IPS-20b (cell line): Measurements from ENCODE around the gene RPS6KA2.

Experiments used
- H3K27ac ChIP-seq: one replicate; pipeline ENCODE4 v1.5.1; 2013; ENCODE audit warnings: low read length
- H3K27me3 ChIP-seq: 2 replicates; pipeline ENCODE4 v1.6.1; 2013; ENCODE audit warnings: mild to moderate bottlenecking, low read length, inconsistent platforms; ENCODE audit not compliant: insufficient read depth
- H3K36me3 ChIP-seq: 2 replicates; pipeline ENCODE4 v1.6.1; 2013; ENCODE audit warnings: low read depth, mild to moderate bottlenecking, inconsistent platforms, low read length, moderate library complexity; ENCODE audit not compliant: insufficient read depth
- H3K4me1 ChIP-seq: 2 replicates; pipeline ENCODE4 v1.6.1; 2013; ENCODE audit warnings: mild to moderate bottlenecking, control low read depth, inconsistent platforms, low read length, moderate library complexity; ENCODE audit not compliant: insufficient read depth
- H3K4me3 ChIP-seq: 2 replicates; pipeline ENCODE4 v1.5.1; 2013; ENCODE audit warnings: mild to moderate bottlenecking, low read length, inconsistent platforms
- H3K9ac ChIP-seq: 2 replicates; pipeline ENCODE4 v1.6.1; 2013; ENCODE audit warnings: low read depth, mild to moderate bottlenecking, inconsistent platforms, low read length, moderate library complexity
- H3K9me3 ChIP-seq: 2 replicates; pipeline ENCODE4 v1.6.1; 2013; ENCODE audit warnings: mild to moderate bottlenecking, low read depth, low read length, inconsistent platforms; ENCODE audit not compliant: insufficient read depth

Gene RPS6KA2

DNA sequence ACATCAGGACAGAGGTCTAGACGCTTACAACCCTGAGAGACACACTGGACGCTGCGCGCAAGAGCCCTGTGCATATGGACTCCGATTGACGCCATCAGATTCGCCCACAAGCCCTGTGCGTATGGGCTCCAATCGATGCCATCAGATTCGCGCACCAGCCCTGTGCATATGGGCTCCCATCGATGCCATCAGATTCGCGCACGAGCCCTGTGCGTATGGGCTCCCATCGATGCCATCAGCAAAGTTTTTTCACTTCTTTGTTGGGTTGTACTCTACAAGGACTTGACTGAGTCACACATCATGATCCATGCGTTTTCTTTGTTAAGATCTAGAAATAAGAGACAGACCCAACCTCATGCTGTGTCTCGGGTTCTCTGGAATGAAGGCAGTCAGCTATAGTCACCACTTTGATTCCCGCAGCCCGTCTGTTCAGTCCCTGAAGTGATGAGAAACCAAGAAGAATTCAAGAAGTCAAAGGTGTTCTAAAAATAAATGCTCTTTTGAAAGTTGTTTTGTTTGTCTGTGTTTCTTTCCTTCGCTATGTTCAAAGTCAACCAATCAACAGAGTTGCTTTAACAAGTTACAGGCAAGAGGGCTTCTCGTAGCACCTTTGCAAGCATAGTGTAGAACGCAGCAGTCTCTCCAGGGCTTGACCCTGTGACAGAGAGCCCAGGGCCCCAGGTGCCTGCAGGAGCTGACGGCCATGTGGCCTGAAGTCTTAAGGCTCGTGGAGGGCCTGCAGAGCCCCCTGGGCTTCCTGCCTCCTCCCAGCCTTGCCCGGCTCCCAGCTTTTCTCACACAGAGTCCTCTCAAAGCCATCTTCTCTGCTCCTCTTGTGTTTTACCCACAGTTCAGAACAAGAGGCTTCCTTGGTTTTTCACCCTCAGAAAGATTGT lies 7.9 kb downstream of the RPS6KA2 start:
- H3K36me3 ChIP-seq: peaks cover 10% of the 10 kb centered on the region; the same call in 1 of the 2 replicates
- no peak overlapping the region for H3K4me3 ChIP-seq
- peaks cover 33% of the 10 kb centered on the region for H3K4me1 ChIP-seq
- no peaks in the 10 kb centered on the region for H3K27me3 ChIP-seq
- H3K27ac ChIP-seq: no peak overlapping the region
- H3K9me3 ChIP-seq: no peaks in the 10 kb centered on the region
- no peak overlapping the region for H3K9ac ChIP-seq

DNA sequence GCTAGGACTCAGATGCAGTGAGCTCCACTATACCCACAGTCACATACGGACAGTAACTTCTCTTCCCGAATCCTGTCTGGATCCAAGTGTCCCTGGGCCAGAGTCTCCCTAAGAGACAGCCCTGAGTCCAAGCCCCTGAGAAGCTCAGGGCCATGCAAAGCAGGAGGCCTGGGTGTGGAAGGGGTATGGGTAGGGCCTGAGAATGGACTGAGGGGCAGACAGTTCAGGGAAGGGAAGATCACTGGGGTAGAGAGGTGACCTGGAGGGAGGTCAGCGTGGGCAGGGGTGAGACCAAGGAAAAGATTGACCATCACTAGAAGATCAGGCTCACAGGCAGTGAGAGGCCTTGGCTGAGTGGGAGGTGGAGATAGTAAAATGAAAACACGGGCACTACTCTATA lies 8.8 kb downstream of the RPS6KA2 start:
- no peak overlapping the region for H3K4me3 ChIP-seq
- H3K4me1 ChIP-seq: peaks cover 33% of the 10 kb centered on the region
- H3K36me3 ChIP-seq: peaks cover 10% of the 10 kb centered on the region; the same call in 1 of the 2 replicates

DNA sequence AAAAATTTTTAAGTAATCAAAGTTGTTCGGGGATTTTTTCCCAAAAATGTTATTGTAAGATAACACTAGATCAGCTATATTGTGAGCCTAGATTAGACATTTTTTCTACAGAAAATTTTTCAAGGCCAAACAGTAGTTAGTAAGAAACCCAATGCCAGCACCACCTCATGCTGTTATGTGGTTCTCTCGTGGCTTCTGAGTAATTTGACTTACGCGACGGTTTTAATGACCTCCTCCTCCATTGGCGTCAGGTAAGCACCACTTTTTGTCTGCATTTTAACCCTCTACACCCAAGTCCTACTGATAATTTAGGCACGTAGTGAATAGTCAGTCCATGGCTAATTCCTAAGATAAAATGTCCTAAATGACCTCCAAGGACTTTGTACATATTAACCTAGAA lies 9.7 kb downstream of the RPS6KA2 start:
- H3K36me3 ChIP-seq: peaks cover 10% of the 10 kb centered on the region; the same call in 1 of the 2 replicates
- H3K27me3 ChIP-seq: no peaks in the 10 kb centered on the region
- peaks cover 33% of the 10 kb centered on the region for H3K4me1 ChIP-seq
- H3K9ac ChIP-seq: no peak overlapping the region
- H3K4me3 ChIP-seq: no peak overlapping the region
- H3K27ac ChIP-seq: no peak overlapping the region
- H3K9me3 ChIP-seq: no peaks in the 10 kb centered on the region

More for the DNA sequence above, 8.8 kb downstream of the RPS6KA2 start:
- Histone ChIP-seq H3K27ac (no peak overlapping the region), H3K9ac (no peak overlapping the region), H3K27me3 (no peaks in the 10 kb centered on the region), H3K9me3 (no peaks in the 10 kb centered on the region)

DNA sequence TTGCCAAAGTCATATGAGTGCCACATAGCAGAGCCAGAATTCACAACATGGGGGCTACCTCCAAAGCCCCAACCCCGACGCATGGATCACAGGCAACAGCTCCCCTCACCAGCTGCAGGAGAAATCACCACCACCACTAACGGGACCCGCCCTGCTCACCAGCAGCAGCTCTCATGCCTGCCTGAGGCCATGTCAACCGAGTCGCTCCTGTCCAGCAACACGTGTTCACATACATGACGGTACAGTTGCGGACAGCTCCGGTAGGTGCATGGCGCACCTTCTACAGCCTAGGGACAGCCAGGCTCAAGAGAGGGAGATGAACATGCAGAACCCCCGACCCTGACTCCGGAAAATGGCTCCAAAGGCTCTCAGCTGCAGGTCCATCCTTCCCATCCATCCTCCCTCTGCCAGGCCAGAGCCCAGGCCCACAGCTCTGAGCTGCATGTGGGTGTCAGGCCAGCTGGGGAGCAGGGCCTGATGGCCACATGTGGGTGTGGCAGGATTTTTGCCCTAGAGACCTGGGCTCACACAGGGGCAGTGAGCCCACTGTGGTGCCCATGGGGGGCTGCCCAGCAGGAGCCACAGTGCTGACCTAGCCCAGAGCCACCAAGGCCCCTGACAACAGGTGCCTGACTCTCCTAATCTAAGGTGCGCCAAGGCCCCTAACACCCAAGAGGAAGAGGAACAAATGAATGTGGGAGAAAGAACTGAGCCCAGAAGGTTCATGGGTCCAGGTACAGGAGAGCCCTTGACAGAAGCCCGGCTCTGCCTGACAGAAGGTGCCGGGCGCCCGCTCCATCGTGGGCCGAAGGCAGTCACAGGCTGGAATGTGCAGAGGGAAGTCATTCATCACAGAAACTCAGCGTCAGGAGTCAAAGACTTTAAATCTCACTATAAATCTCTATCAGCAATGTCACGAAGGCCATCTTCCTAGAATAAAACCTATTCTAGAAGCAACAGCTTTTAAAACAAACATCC lies 10.5 kb downstream of the RPS6KA2 start:
- Histone ChIP-seq H3K9ac (no peak overlapping the region), H3K27ac (no peak overlapping the region), H3K4me1 (peaks cover 25% of the 10 kb centered on the region), H3K36me3 (peaks cover 10% of the 10 kb centered on the region; the same call in 1 of the 2 replicates), H3K9me3 (no peaks in the 10 kb centered on the region), H3K27me3 (no peaks in the 10 kb centered on the region), H3K4me3 (no peak overlapping the region)

DNA sequence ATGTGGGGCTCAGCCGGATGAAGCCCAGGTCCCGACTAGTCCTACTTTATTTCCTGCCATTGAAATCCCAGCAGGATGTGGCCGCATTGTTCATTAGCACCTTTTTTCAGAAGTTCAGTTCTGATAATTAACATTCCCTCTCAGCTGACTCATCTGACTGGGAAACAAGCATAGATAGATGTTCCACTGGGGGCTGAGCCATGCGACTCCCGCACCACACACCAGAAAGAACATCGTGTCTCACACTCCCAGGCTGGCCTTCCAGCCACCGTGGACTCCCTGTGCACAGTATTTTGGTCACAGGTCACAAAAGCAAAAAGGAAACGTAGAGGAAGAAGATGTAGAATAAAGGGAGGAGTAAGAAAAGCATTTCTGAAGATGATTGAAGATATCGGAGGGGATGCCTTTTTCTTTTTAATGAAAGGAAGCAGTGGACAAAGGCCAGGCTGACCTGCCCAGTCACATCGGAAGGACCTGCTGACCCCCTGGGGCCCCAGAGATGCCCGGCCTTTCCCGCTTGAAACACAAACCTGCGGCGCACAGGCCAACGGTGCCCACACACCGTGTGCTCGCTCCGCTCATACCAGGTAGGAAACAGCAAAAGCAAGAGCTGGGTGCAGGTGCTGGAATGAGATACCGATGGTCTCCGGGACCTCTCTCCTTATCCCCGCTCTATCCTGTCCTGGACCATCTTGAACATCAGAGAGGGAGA lies 11.8 kb downstream of the RPS6KA2 start:
- H3K36me3 ChIP-seq: peaks cover 10% of the 10 kb centered on the region; the same call in 1 of the 2 replicates
- no peak overlapping the region for H3K4me3 ChIP-seq
- no peaks in the 10 kb centered on the region for H3K9me3 ChIP-seq
- no peak overlapping the region for H3K27ac ChIP-seq
- H3K4me1 ChIP-seq: peaks cover 12% of the 10 kb centered on the region
- no peaks in the 10 kb centered on the region for H3K27me3 ChIP-seq
- H3K9ac ChIP-seq: no peak overlapping the region

DNA sequence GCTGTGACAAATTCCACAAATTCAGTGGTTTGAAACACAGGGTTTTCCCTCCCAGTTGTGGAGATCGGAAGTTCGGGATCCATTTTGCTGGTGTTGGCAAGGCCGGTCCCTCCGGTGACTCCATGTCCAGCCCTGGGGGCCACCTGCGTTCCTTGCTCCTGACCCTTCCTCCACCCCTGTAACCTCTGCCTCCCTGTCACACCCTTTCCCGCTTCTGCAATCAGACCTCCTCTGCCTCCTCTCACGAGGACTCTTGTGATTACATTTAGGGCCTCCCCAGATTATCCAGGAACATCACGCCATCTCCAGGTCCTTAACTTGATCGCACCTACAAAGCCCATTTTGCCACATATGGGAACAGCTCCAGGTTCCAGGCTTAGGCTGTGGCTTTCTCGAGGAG lies 12.5 kb downstream of the RPS6KA2 start:
- Histone ChIP-seq H3K4me1 (peaks cover 10% of the 10 kb centered on the region), H3K9ac (no peak overlapping the region), H3K9me3 (no peaks in the 10 kb centered on the region), H3K27ac (no peak overlapping the region), H3K4me3 (no peak overlapping the region), H3K27me3 (no peaks in the 10 kb centered on the region), H3K36me3 (peaks cover 10% of the 10 kb centered on the region; the same call in 1 of the 2 replicates)

DNA sequence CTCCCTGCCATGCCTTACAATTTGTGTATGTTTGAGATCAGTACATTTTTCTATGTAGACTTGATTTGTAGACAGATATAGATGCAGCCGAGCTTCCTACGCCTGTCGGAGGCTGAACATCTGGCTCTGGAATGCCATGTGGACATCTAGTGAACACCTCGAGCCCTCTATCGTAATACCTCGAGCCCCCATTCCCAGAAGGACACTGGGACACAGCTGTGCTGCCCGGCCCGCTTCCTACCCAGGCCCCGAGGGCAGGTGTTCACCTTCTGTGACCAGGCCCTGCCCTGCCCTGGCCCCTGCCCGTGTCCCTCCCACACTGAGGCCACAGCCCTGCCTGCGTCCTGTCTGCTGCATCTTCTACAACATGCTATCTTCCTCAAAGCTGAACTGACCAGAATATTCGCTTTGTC lies 12.9 kb downstream of the RPS6KA2 start:
- H3K9ac ChIP-seq: no peak overlapping the region
- no peaks in the 10 kb centered on the region for H3K9me3 ChIP-seq
- H3K27me3 ChIP-seq: no peaks in the 10 kb centered on the region
- no peak overlapping the region for H3K4me3 ChIP-seq
- peaks cover 10% of the 10 kb centered on the region; the same call in 1 of the 2 replicates for H3K36me3 ChIP-seq
- H3K4me1 ChIP-seq: peaks cover 8% of the 10 kb centered on the region
- H3K27ac ChIP-seq: no peak overlapping the region

DNA sequence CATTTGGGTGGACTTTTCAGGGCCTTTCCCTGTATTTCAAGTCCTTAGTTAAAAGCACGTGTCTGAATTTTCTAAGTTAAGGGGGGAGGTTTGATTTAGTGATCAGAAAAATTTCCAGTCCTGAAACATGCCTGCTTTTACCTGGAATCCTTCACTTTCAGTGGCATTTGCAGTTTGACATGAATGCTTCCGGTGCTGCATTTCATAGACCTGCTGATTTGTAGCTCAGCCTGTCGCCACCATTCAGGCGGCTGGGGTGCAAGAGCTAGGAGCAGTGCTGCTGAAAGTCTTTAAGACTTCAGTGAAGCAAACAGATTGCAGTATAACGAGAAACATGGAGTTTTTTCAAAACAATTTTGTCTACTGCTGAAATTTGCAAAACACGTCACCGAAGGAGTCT lies 14.0 kb downstream of the RPS6KA2 start:
- H3K9me3 ChIP-seq: no peaks in the 10 kb centered on the region
- H3K9ac ChIP-seq: no peak overlapping the region
- H3K27me3 ChIP-seq: no peaks in the 10 kb centered on the region
- H3K27ac ChIP-seq: no peak overlapping the region
- peaks cover under 1% of the 10 kb centered on the region; the same call in 1 of the 2 replicates for H3K36me3 ChIP-seq
- no peak overlapping the region for H3K4me3 ChIP-seq
- peaks cover 5% of the 10 kb centered on the region for H3K4me1 ChIP-seq

DNA sequence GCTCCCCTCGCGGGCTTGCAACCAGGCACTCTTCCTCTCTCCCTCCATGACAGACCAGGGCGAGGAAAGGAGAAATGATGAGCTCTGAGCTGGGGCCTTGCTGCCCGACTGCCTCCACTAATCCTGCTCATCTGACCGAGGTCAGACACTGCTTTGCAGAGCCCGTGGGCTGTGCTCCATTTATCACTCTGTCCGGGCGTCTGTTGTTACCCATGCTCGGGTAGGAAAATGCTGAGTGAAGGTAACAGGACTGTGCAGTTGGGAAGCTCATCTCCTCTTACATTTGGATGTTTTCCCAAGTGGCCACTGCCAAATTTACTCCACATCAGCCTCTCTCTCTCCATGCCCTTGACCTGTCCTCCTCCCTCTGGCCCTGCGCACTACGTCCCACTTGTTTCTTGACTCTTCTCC lies 14.6 kb downstream of the RPS6KA2 start:
- Histone ChIP-seq H3K27ac (no peak overlapping the region), H3K9ac (no peak overlapping the region), H3K4me3 (no peak overlapping the region), H3K36me3 (no peaks in the 10 kb centered on the region), H3K9me3 (no peaks in the 10 kb centered on the region), H3K27me3 (no peaks in the 10 kb centered on the region), H3K4me1 (peaks cover 5% of the 10 kb centered on the region)

DNA sequence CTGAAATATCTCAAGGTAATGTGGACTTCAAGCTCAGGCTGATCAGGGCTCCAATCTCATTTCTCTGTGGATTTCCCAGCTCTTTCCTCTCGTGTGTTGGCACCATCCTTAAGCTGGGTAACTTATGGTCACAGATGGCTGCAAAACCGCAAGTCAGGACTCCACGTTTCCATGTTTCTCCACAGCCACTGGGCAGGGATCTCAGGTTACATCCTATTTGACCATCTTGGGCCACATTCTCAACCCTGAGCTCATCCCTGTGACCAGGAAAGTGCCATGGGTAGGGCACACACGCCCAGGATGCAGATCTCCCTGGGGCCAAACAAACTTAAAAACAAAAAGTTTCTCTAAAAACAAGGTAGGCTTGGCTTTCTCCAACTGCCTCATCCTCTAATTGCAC lies 15.4 kb downstream of the RPS6KA2 start:
- Histone ChIP-seq H3K4me1 (peaks cover 5% of the 10 kb centered on the region), H3K27ac (no peak overlapping the region), H3K27me3 (no peaks in the 10 kb centered on the region)

DNA sequence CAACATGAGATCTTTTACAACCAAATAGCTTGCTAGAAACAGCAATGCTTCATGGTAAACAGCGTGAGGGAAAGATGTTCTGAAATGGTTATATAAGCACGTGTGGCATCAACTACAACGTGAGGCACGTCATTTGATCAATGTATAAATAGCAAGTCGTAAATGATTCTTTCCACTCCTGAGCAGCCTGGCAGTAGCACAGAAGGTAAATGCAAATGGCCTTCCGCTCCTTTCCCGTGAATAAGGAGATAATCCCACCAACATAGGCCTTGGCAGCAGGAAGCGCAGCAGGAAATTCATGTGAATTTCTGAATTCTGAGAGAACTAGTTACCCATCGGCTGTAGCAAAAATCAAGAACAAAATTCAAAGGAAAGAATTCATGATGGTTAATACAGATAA lies 17.0 kb downstream of the RPS6KA2 start:
- Histone ChIP-seq H3K36me3 (no peaks in the 10 kb centered on the region), H3K4me3 (no peak overlapping the region), H3K27ac (no peak overlapping the region), H3K27me3 (no peaks in the 10 kb centered on the region), H3K9me3 (no peaks in the 10 kb centered on the region), H3K9ac (no peak overlapping the region), H3K4me1 (peaks cover 4% of the 10 kb centered on the region)

More for the DNA sequence above, 15.4 kb downstream of the RPS6KA2 start:
- Histone ChIP-seq H3K9me3 (no peaks in the 10 kb centered on the region), H3K36me3 (no peaks in the 10 kb centered on the region), H3K9ac (no peak overlapping the region), H3K4me3 (no peak overlapping the region)
